Measurements from ENCODE around the gene STAC3. TPM values are rescaled to one million over a fixed set of nuclear protein-coding genes. Genes with fewer than 3 reads are reported as not detected.

Gene STAC3
- total RNA-seq, 2 experiments from 2014 or later = 7.5 to 9.9 TPM

- H3K36me3 Mint-ChIP-seq (ENCODE audit: low read depth) = peaks cover 22% of the 10 kb centered on the region
- peaks cover 46% of the 10 kb centered on the region for H3K27me3 Mint-ChIP-seq (ENCODE audit: low read depth)
- DNase-seq = no peak
- H3K9me3 Mint-ChIP-seq (ENCODE audit: insufficient read depth) = no peaks in the 10 kb centered on the region
- POLR2A ChIA-PET = interaction anchor here (0.7 to 1.6 kb wide), 5 partner anchors 9 to 590 kb away, joined by 3 to 5 read pairs (median 3); a partner anchor contains a TSS
- H3K4me1 Mint-ChIP-seq (ENCODE audit: low read depth) = peaks cover 82% of the 10 kb centered on the region
- no peak overlapping the region for H3K27ac Mint-ChIP-seq
- peak overlapping the region; percentile 17 for H3K4me3 Mint-ChIP-seq
- no peak for ATAC-seq
- CTCF ChIA-PET = interaction anchor here (1.1 to 13.5 kb wide), 4 partner anchors 12 to 229 kb away, joined by 3 to 389 read pairs (median 86); partner anchors contain the start of gene INHBE
Measured at GRCh38 chr12:57226588-57227314, 24.2 kb downstream of the STAC3 start.

DNA sequence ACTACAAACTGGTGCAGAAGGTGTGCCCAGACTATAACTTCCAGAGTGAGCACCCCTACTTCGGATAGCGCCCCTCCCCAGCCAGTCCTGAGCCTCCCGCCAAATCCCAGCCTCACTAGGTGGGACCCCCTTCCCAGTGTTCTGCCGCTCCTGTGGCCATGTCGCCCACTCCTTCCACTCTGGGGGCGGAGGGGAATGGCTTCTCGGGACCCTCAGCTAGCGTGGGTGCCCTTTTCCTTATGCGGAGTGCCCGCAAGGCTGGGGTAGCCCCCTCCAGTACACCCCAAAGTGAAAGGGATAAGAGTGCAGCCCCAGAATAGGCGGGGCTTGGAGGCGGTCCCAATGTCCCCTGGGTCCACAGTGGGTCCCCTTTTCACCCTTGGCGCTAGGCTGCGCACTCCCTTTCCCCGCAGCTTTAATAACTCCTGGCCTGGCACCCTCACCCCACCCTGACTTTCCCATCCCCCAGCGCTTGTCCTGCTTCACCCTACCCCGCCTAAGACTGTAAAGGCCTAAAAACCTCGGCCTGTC is 25.2 kb downstream of the STAC3 start:
- ATAC-seq (no peak), DNase-seq (no peak)
- no peaks in the 10 kb centered on the region for H3K9me3 Mint-ChIP-seq (ENCODE audit: insufficient read depth)
- H3K27me3 Mint-ChIP-seq (ENCODE audit: low read depth) = peaks cover 56% of the 10 kb centered on the region
- H3K4me1 Mint-ChIP-seq (ENCODE audit: low read depth) = peaks cover 82% of the 10 kb centered on the region
- H3K27ac Mint-ChIP-seq = peak overlapping the region; percentile 47
- peaks cover 12% of the 10 kb centered on the region for H3K36me3 Mint-ChIP-seq (ENCODE audit: low read depth)
- peak overlapping the region; percentile 23 for H3K4me3 Mint-ChIP-seq
- ChIA-PET POLR2A (interaction anchor here (1.0 to 1.6 kb wide), 3 partner anchors 10 to 233 kb away, joined by 3 to 5 read pairs (median 4); partner anchors contain the start of gene GLI1), CTCF (interaction anchor here (1.5 to 13.5 kb wide), 3 partner anchors 11 to 230 kb away, joined by 4 to 389 read pairs (median 167); partner anchors contain the start of gene INHBE)

DNA sequence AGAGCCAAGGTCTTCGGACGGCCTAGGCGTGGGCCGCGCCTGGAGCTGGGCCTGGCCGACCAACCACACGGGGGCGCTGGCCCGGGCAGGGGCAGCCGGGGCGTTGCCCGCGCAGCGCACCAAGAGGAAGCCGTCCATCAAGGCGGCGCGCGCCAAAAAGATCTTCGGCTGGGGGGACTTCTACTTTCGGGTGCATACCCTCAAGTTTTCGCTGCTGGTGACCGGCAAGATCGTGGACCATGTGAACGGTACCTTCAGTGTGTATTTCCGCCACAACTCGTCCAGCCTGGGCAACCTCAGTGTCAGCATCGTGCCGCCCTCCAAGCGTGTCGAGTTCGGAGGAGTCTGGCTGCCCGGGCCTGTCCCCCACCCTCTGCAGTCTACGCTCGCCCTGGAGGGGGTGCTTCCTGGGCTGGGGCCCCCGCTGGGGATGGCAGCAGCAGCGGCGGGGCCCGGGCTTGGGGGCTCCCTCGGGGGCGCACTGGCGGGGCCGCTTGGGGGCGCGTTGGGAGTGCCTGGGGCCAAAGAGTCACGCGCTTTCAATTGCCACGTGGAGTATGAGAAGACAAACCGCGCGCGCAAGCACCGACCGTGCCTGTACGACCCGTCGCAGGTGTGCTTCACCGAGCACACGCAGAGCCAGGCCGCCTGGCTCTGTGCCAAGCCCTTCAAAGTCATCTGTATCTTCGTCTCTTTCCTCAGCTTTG is 25.9 kb downstream of the STAC3 start:
- POLR2A ChIA-PET = interaction anchor here (1.0 to 1.5 kb wide), 2 partner anchors 15 to 234 kb away, joined by 3 to 5 read pairs; partner anchors contain the start of gene GLI1
- Mint-ChIP-seq H3K36me3 (ENCODE audit: low read depth) (peaks cover 6% of the 10 kb centered on the region), H3K9me3 (ENCODE audit: insufficient read depth) (no peaks in the 10 kb centered on the region), H3K4me1 (ENCODE audit: low read depth) (peaks cover 79% of the 10 kb centered on the region), H3K27me3 (ENCODE audit: low read depth) (peaks cover 60% of the 10 kb centered on the region), H3K4me3 (peak overlapping the region; percentile 42), H3K27ac (peak overlapping the region; percentile 47)
- CTCF ChIA-PET = interaction anchor here (1.3 to 13.5 kb wide), 5 partner anchors 11 to 234 kb away, joined by 3 to 389 read pairs (median 5); partner anchors contain the start of gene INHBE
- DNase-seq (peak; percentile 66), ATAC-seq (peak; percentile 37)

GRCh38 chr12:57224278-57224972 is 26.6 kb downstream of the STAC3 start:
- H3K4me3 Mint-ChIP-seq = no peak overlapping the region
- no peak overlapping the region for H3K27ac Mint-ChIP-seq
- DNase-seq (no peak), ATAC-seq (no peak)
- no peaks in the 10 kb centered on the region for H3K36me3 Mint-ChIP-seq (ENCODE audit: low read depth)
- peaks cover 65% of the 10 kb centered on the region for H3K27me3 Mint-ChIP-seq (ENCODE audit: low read depth)
- H3K9me3 Mint-ChIP-seq (ENCODE audit: insufficient read depth) = no peaks in the 10 kb centered on the region
- POLR2A ChIA-PET = no interaction called here
- H3K4me1 Mint-ChIP-seq (ENCODE audit: low read depth) = peaks cover 79% of the 10 kb centered on the region
- CTCF ChIA-PET = interaction anchor here (0.6 to 13.5 kb wide), 6 partner anchors 10 to 253 kb away, joined by 3 to 389 read pairs (median 5); a partner anchor contains a TSS

DNA sequence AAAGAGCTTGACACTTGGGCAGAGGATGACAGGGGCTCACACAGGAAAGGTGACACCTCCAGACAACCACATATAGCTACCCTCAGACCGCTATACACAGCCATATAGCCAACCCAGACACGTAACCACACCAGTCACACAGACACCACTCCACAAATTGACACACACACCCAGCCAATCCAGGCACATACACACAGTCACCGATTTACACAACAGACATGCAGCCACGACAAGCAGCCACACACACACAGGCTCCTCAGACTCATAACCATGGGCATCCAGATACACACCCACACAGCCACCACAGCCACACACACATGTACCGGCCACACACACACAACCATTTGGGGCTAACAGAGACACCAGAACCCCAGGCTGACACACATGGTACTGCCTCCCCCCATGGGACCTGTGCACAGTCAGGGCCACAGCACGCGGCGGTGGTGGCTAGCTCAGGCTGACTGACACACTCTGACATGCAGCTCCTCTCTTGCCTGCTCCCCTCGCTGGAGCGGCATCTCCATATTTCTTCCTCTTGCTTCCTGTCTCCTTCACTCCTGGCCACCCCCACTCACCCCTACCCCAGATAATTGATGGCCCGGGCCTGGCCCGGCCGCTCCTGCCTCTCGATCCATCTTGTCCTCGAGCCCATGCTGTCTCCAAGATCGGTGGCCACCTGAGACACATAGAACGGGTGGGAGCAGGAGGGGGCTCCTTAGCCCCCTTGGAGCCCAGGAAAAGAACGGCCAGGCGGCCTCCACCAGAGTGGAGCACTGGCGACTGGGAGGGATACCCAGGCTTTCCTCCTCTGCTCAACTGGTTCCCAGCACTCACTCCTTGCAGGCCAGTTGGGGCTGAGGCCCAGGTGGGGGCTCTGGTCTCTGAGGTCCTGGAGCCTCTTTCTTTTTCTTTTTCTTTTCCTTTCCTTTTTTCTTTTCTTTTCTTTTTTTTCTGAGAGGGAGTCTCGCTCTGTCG is 27.5 kb downstream of the STAC3 start:
- Mint-ChIP-seq H3K27me3 (ENCODE audit: low read depth) (peaks cover 73% of the 10 kb centered on the region), H3K4me1 (ENCODE audit: low read depth) (peaks cover 70% of the 10 kb centered on the region), H3K4me3 (no peak overlapping the region), H3K9me3 (ENCODE audit: insufficient read depth) (no peaks in the 10 kb centered on the region), H3K27ac (no peak overlapping the region), H3K36me3 (ENCODE audit: low read depth) (no peaks in the 10 kb centered on the region)
- peak; percentile 50 for ATAC-seq
- ChIA-PET CTCF (interaction anchor here (0.6 to 13.5 kb wide), 6 partner anchors 9 to 253 kb away, joined by 3 to 389 read pairs (median 5); a partner anchor contains a TSS), POLR2A (interaction anchor here (1.2 kb wide), 1 partner anchor 14 kb away, joined by 7 read pairs; a partner anchor contains a TSS)
- DNase-seq = peak; percentile 67

DNA sequence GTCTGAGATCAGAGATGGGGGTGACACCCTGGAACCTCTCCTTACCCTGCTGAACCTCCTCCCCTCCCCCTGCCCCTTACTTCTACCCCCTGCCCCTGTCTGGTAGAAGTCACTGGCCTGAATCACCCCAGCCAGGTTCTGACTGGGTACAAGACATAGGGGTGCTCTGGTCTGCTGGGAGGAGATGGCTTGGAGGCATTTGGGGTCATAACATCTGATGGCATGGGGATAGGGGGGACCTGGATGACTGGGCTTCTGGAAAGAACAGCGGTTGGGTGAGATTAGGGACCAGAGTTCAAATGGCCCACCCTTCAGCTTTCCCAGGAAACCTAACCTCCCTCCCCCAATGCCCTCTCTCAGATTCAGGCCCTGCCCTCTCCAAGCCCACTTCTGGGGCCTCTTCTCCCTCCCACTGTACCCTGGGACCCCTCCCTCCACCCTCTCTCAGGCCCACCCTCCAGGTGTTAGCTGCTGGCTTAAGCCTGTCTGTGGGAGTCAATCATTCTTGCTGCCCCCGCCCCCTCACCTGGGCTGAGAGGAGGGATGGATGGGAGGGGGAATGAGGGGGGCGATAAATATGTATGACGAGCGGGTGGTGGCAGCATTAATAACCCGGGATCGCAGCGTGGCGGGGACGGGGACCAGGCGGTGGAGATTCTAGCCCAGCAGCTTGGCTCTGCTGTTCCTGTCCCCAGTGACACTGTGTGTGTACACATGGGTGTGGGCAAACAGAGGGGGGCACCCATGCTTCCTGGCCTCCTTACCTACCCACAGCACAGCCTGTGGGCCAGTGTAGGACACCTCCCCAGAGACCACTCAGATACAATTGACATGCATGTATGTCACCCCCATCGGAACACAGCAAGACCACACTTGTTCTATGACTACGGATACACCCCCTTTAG is 28.4 kb downstream of the STAC3 start:
- Mint-ChIP-seq H3K9me3 (ENCODE audit: insufficient read depth) (no peaks in the 10 kb centered on the region), H3K4me1 (ENCODE audit: low read depth) (peaks cover 65% of the 10 kb centered on the region), H3K27me3 (ENCODE audit: low read depth) (peaks cover 80% of the 10 kb centered on the region), H3K4me3 (no peak overlapping the region), H3K27ac (no peak overlapping the region), H3K36me3 (ENCODE audit: low read depth) (no peaks in the 10 kb centered on the region)
- ChIA-PET POLR2A (interaction anchor here (1.2 kb wide), 1 partner anchor 15 kb away, joined by 7 read pairs; a partner anchor contains a TSS), CTCF (interaction anchor here (1.0 to 13.5 kb wide), 3 partner anchors 8 to 19 kb away, joined by 3 to 389 read pairs (median 167); a partner anchor contains a TSS)
- DNase-seq (no peak), ATAC-seq (no peak)

- CTCF ChIA-PET = interaction anchor here (13.5 kb wide), 1 partner anchor 20 kb away, joined by 389 read pairs; a partner anchor contains a TSS
- H3K27me3 Mint-ChIP-seq (ENCODE audit: low read depth) = peaks cover 77% of the 10 kb centered on the region
- no peak overlapping the region for H3K4me3 Mint-ChIP-seq
- H3K36me3 Mint-ChIP-seq (ENCODE audit: low read depth) = no peaks in the 10 kb centered on the region
- no peak for DNase-seq
- no peaks in the 10 kb centered on the region for H3K9me3 Mint-ChIP-seq (ENCODE audit: insufficient read depth)
- no peak overlapping the region for H3K27ac Mint-ChIP-seq
- POLR2A ChIA-PET = no interaction called here
- peaks cover 60% of the 10 kb centered on the region for H3K4me1 Mint-ChIP-seq (ENCODE audit: low read depth)
- ATAC-seq = no peak
Measured at GRCh38 chr12:57221169-57221917, 29.6 kb downstream of the STAC3 start.

DNA sequence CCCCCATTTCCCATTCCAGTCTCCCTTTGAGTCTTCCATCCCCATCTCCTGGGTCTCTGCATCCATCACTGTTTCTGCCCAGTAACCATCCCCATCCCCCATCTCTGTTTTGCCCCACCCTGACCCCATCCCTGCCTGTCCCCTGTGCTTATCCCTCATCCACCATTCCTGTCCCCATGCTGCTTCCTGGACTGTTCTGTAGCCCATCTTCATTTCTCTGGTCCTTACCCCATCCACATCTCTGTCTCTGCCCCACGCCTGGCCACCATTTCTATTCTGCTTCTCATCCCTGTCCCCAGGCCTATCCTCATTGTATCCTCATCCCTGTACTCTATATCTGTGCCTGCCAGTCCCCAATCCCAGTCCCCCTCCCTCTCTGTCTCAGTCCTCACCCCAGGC is 30.2 kb downstream of the STAC3 start:
- ChIA-PET POLR2A (no interaction called here), CTCF (no interaction called here)
- no peak overlapping the region for H3K27ac Mint-ChIP-seq
- no peaks in the 10 kb centered on the region for H3K9me3 Mint-ChIP-seq (ENCODE audit: insufficient read depth)
- H3K4me3 Mint-ChIP-seq = no peak overlapping the region
- no peak for DNase-seq
- no peak for ATAC-seq
- peaks cover 58% of the 10 kb centered on the region for H3K4me1 Mint-ChIP-seq (ENCODE audit: low read depth)
- H3K27me3 Mint-ChIP-seq (ENCODE audit: low read depth) = peaks cover 77% of the 10 kb centered on the region
- no peaks in the 10 kb centered on the region for H3K36me3 Mint-ChIP-seq (ENCODE audit: low read depth)

DNA sequence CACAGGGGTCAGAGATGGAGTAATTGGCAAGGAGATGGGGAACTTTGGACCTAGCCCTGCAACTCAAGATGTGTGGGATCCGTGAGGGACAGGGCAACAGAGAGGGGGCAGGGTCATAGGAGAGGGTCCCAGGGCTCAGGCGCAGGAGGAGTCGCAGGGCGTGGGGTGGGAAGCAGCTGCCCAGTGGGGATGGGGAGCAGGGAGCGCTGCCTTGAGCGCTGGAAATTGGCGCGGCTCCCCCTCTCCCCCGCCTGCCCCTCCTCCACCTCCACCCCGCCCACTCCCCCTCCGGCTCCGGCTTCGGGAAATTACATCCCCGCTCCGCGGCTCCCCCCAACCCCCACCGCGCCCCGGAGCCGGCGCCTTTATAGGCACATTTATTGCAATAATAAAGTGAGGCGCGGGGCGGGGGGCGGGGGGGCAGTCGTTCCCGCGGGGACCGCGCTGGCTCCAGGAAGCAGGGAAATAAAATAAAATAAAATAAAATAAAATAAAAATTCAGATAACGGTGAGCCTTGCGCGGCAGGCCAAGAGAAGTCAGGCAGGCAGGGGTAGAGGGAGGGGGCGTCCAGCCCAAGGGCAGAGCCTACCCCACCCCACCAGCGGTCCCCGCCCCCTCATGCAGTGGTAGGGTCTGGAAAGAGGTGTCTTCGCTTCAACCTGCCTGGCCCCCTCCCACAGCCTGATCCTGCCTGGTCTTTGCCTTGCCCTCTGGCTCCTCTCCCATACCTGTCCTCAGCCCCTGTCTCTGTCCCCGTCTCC is 30.8 kb downstream of the STAC3 start:
- Mint-ChIP-seq H3K27me3 (ENCODE audit: low read depth) (peaks cover 79% of the 10 kb centered on the region), H3K36me3 (ENCODE audit: low read depth) (no peaks in the 10 kb centered on the region), H3K9me3 (ENCODE audit: insufficient read depth) (no peaks in the 10 kb centered on the region), H3K4me1 (ENCODE audit: low read depth) (peaks cover 59% of the 10 kb centered on the region), H3K27ac (no peak overlapping the region), H3K4me3 (no peak overlapping the region)
- ATAC-seq = no peak
- ChIA-PET CTCF (interaction anchor here (1.4 kb wide), 2 partner anchors 19 to 23 kb away, joined by 9 to 11 read pairs; no protein-coding TSS in a partner anchor), POLR2A (no interaction called here)
- no peak for DNase-seq

All from activated CD8-positive, alpha-beta T cell treated with anti-CD3 and anti-CD28 coated beads, Interleukin-2, amount 10 ng/mL, durations not matched to agents 7 days and 5 days (primary cell).